ENCODE results near the gene PDZD4. TPM values are rescaled to one million over a fixed set of nuclear protein-coding genes. Genes with fewer than 3 reads are reported as not detected.

Gene PDZD4
- total RNA-seq, 2 experiments from 2014 or later = 0.83 to 1.0 TPM

DNA sequence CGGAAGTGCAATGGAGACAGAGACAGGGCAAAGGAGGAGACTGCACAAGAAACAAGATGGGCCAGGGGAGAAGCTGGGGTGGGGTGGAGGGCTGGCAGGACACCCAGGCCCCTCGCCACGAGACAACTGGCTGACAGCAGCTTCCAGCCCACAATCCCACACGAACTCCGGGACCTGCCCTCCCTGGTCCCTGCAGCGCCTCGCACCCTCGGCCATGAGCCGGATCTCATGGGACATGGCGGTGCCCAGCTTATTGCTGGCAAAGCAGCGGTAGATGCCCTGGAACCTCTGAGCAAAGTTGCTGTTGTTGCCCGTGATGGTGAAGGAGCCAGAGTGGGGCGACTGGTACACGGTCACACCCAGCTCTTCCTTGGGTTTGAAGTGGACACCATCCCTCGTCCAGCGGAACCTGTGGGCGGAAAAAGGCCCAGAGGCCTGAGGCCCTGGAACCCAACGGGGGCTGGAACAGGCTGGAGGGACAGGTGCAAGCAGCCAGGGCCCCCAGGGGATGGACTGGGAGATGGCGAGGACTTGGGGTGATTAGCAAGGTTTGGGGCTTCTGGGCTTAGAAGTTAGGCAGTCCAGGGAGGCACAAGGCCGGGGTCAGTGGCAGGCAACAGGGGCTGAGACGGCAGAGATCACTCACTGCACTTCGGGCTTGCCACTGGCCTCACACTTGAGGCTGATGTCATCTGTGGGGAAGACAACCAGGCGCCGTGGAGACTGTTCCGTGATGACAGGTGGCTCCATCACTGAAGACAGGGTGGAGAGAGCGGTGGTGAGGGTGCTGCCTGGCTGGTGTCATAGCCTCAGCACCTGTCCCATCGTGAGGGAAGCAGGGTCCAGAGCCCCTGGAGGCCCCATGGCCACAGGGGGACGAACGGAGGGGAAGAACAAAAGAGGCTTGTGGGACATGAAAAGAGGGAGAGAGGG lies 41.9 kb upstream of the PDZD4 start:
- H3K4me3 Mint-ChIP-seq = no peak overlapping the region
- no peaks in the 10 kb centered on the region for H3K36me3 Mint-ChIP-seq (ENCODE audit: low read depth)
- CTCF ChIA-PET = no interaction called here
- no peak for DNase-seq
- H3K9me3 Mint-ChIP-seq = no peaks in the 10 kb centered on the region
- peaks cover 4% of the 10 kb centered on the region for H3K4me1 Mint-ChIP-seq (ENCODE audit: low read depth)
- H3K27me3 Mint-ChIP-seq (ENCODE audit: low read depth) = peaks cover 5% of the 10 kb centered on the region
- no peak overlapping the region for H3K27ac Mint-ChIP-seq
- intact Hi-C loops (cut with micrococcal nuclease) = no loop called here

DNA sequence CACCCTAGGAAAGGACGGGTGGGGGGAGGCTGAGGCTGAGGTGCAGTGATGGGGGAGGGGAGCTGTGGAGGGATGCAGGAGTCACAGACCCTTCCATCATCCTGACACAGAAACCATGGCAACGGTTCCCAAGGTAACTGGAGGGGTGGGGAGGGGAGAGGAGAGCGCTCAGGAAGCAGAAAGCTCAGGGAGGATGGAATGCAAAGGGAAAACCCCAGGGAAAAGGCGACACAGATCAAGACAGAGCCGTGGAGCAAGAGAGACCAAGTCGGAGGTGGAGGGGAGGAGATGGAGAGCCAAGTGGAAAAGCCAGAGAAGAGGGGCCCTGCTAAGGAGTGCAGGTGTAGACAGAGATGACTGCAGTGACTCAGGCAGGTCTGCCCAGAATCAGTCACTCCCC lies 41.1 kb upstream of the PDZD4 start:
- peaks cover 4% of the 10 kb centered on the region for H3K4me1 Mint-ChIP-seq (ENCODE audit: low read depth)
- no peak overlapping the region for H3K4me3 Mint-ChIP-seq
- peaks cover 4% of the 10 kb centered on the region for H3K27me3 Mint-ChIP-seq (ENCODE audit: low read depth)
- H3K9me3 Mint-ChIP-seq = no peaks in the 10 kb centered on the region
- no peak for DNase-seq
- CTCF ChIA-PET = no interaction called here
- no peak overlapping the region for H3K27ac Mint-ChIP-seq
- intact Hi-C loops (cut with micrococcal nuclease) = no loop called here
- H3K36me3 Mint-ChIP-seq (ENCODE audit: low read depth) = no peaks in the 10 kb centered on the region

DNA sequence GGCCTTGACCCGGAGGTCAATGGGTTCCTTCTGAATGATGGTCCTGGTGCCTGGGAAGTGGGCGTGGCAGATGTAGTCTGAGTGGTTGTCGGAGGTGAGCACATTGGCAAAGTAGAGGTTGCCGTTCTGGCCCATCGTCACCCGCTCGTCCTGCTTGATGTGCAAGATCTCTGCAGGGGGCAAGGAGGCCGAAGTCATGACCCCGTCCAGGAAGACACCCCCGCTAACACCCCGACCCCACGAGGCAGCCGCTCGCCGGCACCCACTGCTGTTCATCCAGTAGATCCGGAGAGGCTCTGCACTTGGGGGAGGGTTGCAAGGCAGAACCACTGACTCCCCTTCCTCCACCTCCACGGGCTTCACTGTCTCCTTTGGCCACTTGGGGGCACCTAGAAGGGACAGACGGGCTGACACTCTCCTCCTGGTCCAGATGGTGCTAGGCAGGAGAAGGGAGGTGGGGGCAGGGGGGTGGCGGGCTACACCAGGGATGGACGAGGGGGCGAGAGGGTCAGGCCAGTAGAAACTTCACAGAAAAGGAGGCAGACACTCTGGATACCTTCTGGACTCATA lies 40.5 kb upstream of the PDZD4 start:
- CTCF ChIA-PET = no interaction called here
- Mint-ChIP-seq H3K4me3 (no peak overlapping the region), H3K27me3 (ENCODE audit: low read depth) (no peaks in the 10 kb centered on the region), H3K4me1 (ENCODE audit: low read depth) (no peaks in the 10 kb centered on the region), H3K36me3 (ENCODE audit: low read depth) (no peaks in the 10 kb centered on the region), H3K27ac (no peak overlapping the region), H3K9me3 (no peaks in the 10 kb centered on the region)
- intact Hi-C loops (cut with micrococcal nuclease) = no loop called here
- no peak for DNase-seq

DNA sequence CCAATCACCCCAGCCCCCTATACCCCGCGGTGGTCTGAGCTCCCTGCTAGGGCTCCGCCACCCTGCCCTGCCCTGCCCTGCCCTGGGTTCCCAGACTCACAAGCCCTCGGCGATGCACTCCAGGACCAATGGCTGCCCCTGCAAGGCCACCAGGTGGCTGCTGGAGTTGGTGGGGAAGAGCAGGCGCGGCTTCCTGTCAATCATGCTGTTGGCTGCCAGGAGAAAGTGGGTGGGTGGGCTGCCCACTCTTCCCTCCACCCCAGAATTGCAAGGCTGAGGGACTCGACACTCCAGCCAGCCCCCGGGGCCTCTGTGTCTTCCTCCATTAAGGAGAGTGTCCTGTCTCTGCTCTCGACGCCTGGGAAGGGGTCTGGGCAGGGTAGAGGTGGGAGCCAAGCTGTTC lies 39.9 kb upstream of the PDZD4 start:
- Mint-ChIP-seq H3K36me3 (ENCODE audit: low read depth) (no peaks in the 10 kb centered on the region), H3K27me3 (ENCODE audit: low read depth) (no peaks in the 10 kb centered on the region), H3K4me3 (no peak overlapping the region), H3K9me3 (no peaks in the 10 kb centered on the region), H3K4me1 (ENCODE audit: low read depth) (no peaks in the 10 kb centered on the region), H3K27ac (no peak overlapping the region)
- intact Hi-C loops (cut with micrococcal nuclease) = no loop called here
- no peak for DNase-seq
- CTCF ChIA-PET = no interaction called here

DNA sequence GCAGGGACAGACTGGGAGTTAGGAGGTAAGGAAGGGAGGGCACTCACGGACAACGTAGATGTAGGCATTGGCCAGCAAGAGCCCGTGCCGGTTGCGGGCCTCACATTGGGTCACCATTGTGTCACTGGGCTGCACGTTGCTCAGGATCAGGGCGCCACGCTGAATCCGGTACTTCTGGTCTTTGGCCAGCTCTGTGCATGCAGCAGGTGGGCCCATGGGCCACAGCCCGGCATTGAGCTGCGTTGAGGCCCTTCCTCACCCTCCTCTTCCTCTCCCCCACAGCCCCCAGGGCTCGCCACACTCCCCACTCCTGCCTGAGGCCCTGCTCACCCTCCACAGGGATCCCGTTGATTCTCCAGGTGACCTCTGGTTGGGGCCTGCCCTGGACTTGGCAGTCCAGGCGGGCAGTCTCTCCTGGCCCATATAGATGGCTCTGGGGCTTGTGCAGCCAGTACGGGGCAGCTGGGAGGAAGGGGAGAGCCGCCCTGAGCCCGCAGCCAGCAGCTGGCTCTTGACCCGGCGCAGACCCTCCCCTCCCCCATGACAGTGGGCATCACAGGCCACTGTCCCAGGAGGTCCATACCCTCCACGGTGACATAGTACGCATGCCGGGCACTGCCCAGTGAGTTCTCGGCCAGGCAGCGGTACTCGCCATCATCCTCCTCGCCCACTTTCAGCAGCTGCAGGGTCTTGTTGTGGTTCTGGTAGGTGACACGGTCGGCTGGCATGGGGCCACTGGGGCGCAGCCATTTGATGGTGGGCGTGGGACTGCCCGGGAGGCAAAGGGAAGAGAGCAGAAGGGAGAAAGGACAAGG lies 39.3 kb upstream of the PDZD4 start:
- no peak overlapping the region for H3K4me3 Mint-ChIP-seq
- H3K9me3 Mint-ChIP-seq = no peaks in the 10 kb centered on the region
- no peak overlapping the region for H3K27ac Mint-ChIP-seq
- CTCF ChIA-PET = interaction anchor here (0.5 kb wide), 1 partner anchor 75 kb away, joined by 3 read pairs; no protein-coding TSS in a partner anchor
- H3K36me3 Mint-ChIP-seq (ENCODE audit: low read depth) = no peaks in the 10 kb centered on the region
- DNase-seq = no peak
- no peaks in the 10 kb centered on the region for H3K4me1 Mint-ChIP-seq (ENCODE audit: low read depth)
- intact Hi-C loops (cut with micrococcal nuclease) = no loop called here
- no peaks in the 10 kb centered on the region for H3K27me3 Mint-ChIP-seq (ENCODE audit: low read depth)

DNA sequence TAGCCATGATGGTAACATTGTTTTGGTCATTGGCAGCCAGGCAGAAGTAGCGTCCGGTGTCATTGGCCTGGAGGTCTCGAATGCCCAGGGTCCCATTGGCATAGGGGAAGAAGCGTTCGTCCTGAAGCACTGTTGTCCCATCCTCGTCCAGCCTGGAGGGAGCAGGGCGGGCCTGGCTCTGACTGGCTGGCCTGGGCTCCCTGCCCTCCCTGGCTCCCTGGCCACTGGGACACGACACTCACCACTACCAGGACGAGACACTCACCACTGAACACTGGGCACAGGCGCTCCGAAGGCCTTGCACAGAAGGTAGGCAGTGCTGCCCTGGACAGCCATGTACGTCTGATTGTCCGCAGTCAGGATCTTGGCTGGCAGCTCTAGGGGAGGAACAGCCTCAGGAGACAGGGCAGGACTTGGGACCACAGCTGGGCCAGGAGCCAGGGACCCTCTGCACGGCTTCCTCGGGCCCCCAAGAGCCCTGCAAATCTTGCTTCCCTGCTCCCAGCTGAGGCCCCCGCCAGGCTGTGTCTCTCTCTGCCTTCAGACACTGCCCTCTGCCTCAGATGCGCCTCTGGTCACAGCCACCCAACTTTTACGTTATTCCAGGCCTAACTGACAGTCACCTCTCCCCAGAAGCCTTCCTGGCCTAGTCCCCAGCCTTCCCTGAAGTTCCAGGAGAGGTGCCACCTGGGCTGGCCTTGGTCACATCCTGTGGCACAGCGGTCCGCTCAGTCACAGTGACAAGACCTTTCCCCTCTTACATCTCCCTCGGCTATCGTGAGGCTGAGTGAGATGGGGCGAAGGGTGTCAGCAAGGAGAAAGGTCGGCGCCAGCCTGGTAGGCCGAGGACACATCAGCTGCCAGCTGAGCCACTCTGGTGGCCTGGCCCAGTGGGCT lies 38.5 kb upstream of the PDZD4 start:
- no peaks in the 10 kb centered on the region for H3K27me3 Mint-ChIP-seq (ENCODE audit: low read depth)
- H3K9me3 Mint-ChIP-seq = no peaks in the 10 kb centered on the region
- no peak overlapping the region for H3K27ac Mint-ChIP-seq
- CTCF ChIA-PET = interaction anchor here (0.5 kb wide), 1 partner anchor 76 kb away, joined by 3 read pairs; no protein-coding TSS in a partner anchor
- no peak for DNase-seq
- H3K4me3 Mint-ChIP-seq = no peak overlapping the region
- intact Hi-C loops (cut with micrococcal nuclease) = no loop called here
- no peaks in the 10 kb centered on the region for H3K36me3 Mint-ChIP-seq (ENCODE audit: low read depth)
- H3K4me1 Mint-ChIP-seq (ENCODE audit: low read depth) = no peaks in the 10 kb centered on the region

DNA sequence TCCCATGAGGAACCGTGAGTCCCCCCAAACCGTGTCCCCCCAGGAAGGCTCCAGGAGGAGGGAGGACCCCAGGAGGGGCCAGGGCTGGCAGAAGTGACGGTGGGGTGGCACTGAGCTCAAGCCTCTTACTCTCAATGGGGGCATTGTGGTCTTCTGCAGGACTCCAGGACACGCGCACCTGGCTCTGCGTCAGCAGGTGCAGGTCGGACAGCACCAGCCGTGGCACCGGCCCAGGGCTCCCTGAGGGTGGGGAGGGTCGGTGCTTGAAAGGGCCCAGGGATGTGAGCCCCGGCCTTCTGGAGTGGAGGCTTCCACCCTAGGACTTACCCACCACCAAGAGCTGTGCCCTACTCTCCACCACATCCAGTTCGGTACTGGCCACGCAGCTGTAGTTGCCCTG lies 37.3 kb upstream of the PDZD4 start:
- no peaks in the 10 kb centered on the region for H3K9me3 Mint-ChIP-seq
- CTCF ChIA-PET = interaction anchor here (0.6 kb wide), 1 partner anchor 33 kb away, joined by 3 read pairs; no protein-coding TSS in a partner anchor
- no peaks in the 10 kb centered on the region for H3K4me1 Mint-ChIP-seq (ENCODE audit: low read depth)
- DNase-seq = no peak
- H3K4me3 Mint-ChIP-seq = no peak overlapping the region
- no peaks in the 10 kb centered on the region for H3K27me3 Mint-ChIP-seq (ENCODE audit: low read depth)
- H3K36me3 Mint-ChIP-seq (ENCODE audit: low read depth) = no peaks in the 10 kb centered on the region
- intact Hi-C loops (cut with micrococcal nuclease) = no loop called here
- no peak overlapping the region for H3K27ac Mint-ChIP-seq

DNA sequence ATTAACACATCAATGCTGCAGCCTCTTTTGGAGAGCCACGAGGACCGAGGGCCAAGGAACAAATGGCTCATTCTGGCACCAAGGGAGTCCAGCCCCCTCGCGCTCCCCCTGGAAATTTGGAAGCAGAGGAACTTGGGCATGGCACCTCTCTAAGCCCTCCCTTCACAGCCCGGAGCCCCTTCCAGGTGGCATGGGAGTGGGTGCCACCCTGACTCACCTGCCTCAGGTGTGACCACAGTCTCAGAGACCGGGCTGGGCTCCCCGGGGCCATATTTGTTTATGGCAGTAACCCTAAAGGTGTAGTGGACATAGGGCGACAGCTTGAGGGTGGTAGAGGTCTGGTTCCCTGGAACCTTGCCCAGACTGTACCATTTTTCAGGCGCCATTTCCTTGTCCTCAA lies 36.8 kb upstream of the PDZD4 start:
- no peaks in the 10 kb centered on the region for H3K36me3 Mint-ChIP-seq (ENCODE audit: low read depth)
- H3K9me3 Mint-ChIP-seq = no peaks in the 10 kb centered on the region
- intact Hi-C loops (cut with micrococcal nuclease) = no loop called here
- H3K27ac Mint-ChIP-seq = no peak overlapping the region
- no peak overlapping the region for H3K4me3 Mint-ChIP-seq
- H3K27me3 Mint-ChIP-seq (ENCODE audit: low read depth) = no peaks in the 10 kb centered on the region
- CTCF ChIA-PET = interaction anchor here (0.6 kb wide), 1 partner anchor 34 kb away, joined by 3 read pairs; no protein-coding TSS in a partner anchor
- DNase-seq = no peak
- H3K4me1 Mint-ChIP-seq (ENCODE audit: low read depth) = no peaks in the 10 kb centered on the region

DNA sequence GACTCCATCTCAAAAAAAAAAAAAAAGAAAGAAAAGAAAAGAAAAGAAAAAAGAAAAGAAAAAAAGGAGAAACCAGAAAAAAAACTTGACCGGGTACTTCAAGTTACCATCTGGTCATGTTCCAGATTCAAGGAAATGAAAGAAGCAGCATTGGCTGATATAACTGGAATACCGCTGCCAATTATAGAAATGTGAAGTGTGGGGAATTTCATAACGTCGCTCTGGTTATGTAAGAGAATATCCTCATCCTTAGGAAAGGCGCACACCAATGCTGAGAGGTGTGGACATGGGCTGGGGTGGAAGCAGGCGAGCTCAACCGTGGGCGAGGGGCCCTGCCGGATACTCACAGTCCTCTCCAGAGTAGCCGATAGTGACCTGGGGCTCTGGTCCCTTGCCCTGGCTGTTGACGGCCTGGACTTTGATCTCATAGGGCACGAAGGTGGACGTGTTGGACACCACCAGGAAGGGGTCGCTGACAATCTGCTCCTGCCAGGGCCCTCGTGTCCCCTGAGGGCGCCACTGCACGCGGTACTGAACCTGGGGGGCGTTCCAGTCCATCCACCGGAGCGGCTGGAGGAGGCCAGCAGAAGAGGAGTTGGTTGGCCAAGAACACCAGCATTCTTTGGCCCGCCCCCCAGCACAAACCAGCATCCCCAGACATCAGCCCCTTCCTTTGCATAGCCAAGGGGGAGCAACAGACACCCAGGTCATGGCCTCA lies 36.1 kb upstream of the PDZD4 start:
- Mint-ChIP-seq H3K27ac (no peak overlapping the region), H3K36me3 (ENCODE audit: low read depth) (no peaks in the 10 kb centered on the region), H3K4me3 (no peak overlapping the region), H3K9me3 (no peaks in the 10 kb centered on the region), H3K27me3 (ENCODE audit: low read depth) (no peaks in the 10 kb centered on the region), H3K4me1 (ENCODE audit: low read depth) (no peaks in the 10 kb centered on the region)
- intact Hi-C loops (cut with micrococcal nuclease) = no loop called here
- CTCF ChIA-PET = interaction anchor here (0.6 kb wide), 1 partner anchor 33 kb away, joined by 3 read pairs; no protein-coding TSS in a partner anchor
- DNase-seq = no peak

DNA sequence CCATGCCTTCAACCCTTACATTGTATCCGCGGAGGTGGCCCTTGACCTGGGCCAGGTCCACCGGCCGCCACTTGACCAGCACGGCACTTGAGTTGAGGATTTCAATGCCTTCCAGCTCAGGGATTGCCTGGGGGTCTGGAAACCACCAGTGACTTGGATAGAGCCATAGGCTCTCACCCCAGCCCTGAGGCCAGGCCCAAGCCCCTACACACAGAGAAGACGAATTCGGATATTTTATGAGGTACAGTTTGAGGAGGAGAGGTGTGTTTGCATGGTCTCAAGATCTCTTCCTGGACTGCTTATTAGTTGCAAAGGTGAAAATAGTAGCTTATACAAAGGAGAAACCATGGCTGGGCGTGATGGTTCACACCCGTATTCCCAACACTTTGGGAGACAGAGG lies 35.3 kb upstream of the PDZD4 start:
- Mint-ChIP-seq H3K4me1 (ENCODE audit: low read depth) (no peaks in the 10 kb centered on the region), H3K36me3 (ENCODE audit: low read depth) (no peaks in the 10 kb centered on the region), H3K9me3 (no peaks in the 10 kb centered on the region), H3K4me3 (no peak overlapping the region), H3K27me3 (ENCODE audit: low read depth) (no peaks in the 10 kb centered on the region), H3K27ac (no peak overlapping the region)
- DNase-seq = no peak
- CTCF ChIA-PET = no interaction called here
- intact Hi-C loops (cut with micrococcal nuclease) = no loop called here

DNA sequence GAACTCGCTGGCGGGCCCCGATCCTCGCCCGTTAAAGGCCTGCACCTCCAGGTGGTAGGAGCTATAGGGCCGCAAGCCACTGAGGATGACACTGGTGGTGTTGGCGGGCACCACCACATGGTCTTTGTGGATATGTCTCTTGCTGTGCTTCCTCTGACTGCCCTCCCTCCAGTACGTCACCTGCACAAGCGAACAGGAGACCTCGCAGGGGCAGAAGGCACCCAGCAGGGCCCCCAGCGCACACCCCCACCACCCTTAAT lies 34.9 kb upstream of the PDZD4 start:
- Mint-ChIP-seq H3K36me3 (ENCODE audit: low read depth) (no peaks in the 10 kb centered on the region), H3K9me3 (no peaks in the 10 kb centered on the region), H3K4me3 (no peak overlapping the region), H3K27ac (no peak overlapping the region), H3K4me1 (ENCODE audit: low read depth) (no peaks in the 10 kb centered on the region), H3K27me3 (ENCODE audit: low read depth) (no peaks in the 10 kb centered on the region)
- intact Hi-C loops (cut with micrococcal nuclease) = no loop called here
- CTCF ChIA-PET = no interaction called here
- no peak for DNase-seq
